GM23338 (cell line): ENCODE results near the gene HTATSF1.

Source experiments
- CREB1 ChIP-seq: fragments of 250-450 bp; sonication (Bioruptor Pico); IDR thresholded peaks from 2 replicates; pipeline ENCODE4 v1.5.0; 2020; ENCODE audit warnings: low read depth, mild to moderate bottlenecking, moderate library complexity
- CTCF ChIP-seq, 2 experiments: fragments of 200-600 bp in 1 of 2; sonication (generic) in 1 of 2; conservative IDR thresholded peaks; 2 replicates each; pipeline versions ENCODE4 v1.5.1 to v1.6.1; 2016 to 2017; ENCODE audit warnings: antibody characterized with exemption in 2 of 2, low read depth in 2 of 2, mild to moderate bottlenecking in 2 of 2, moderate library complexity in 1 of 2
- EZH2 ChIP-seq: fragments of 200-600 bp; sonication (generic); IDR thresholded peaks from one replicate; pipeline ENCODE4 v1.8.0; 2017; ENCODE audit warnings: antibody characterized with exemption, mild to moderate bottlenecking, low read depth; ENCODE audit not compliant: unreplicated experiment
- EZH2phosphoT487 ChIP-seq: fragments of 200-600 bp; sonication (generic); IDR thresholded peaks from one replicate; pipeline ENCODE4 v1.8.1; 2018; ENCODE audit warnings: antibody characterized with exemption; ENCODE audit not compliant: unreplicated experiment
- POLR2AphosphoS5 ChIP-seq: IDR thresholded peaks from 2 replicates; pipeline ENCODE4 v1.6.1; 2016; ENCODE audit warnings: antibody characterized with exemption, low read depth

GRCh38 chrX:136555694-136556093 lies 58.3 kb downstream of the HTATSF1 start:
- no peak for TF ChIP-seq CREB1
- TF ChIP-seq CTCF (conservative IDR thresholded peaks at IDR 0.05; ENCODE audit: low read depth in 2 of 2) = no peak
- no peak for TF ChIP-seq POLR2AphosphoS5
- no peak for TF ChIP-seq EZH2
- TF ChIP-seq EZH2phosphoT487 = no peak
